Erythroblast (primary cell): ENCODE results near the gene OR52N4.

Experiments
- GATA1 ChIP-seq: IDR thresholded peaks from 2 replicates; pipeline ENCODE4 v1.6.1; 2011; ENCODE audit warnings: low read depth, mild to moderate bottlenecking, control low read depth, low read length, moderate library complexity
- POLR2A ChIP-seq: IDR thresholded peaks from 2 replicates; pipeline ENCODE4 v1.6.1; 2011; ENCODE audit warnings: mild to moderate bottlenecking, low read length

DNA sequence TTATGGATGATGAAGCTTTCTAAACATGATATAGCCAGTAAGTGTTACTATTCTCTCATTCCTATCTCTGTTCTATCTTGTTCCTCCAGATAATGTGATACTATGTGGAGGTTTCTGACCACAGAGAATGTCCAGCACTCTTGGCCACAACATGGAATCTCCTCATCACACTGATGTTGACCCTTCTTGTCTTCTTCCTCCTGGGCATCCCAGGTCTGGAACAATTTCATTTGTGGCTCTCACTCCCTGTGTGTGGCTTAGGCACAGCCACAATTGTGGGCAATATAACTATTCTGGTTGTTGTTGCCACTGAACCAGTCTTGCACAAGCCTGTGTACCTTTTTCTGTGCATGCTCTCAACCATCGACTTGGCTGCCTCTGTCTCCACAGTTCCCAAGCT lies 27.7 kb upstream of the OR52N4 start:
- no peak for TF ChIP-seq POLR2A
- no peak for TF ChIP-seq GATA1
